HepG2 (cell line): ENCODE data around the gene CHCHD1. TPM values are rescaled to one million over a fixed set of nuclear protein-coding genes. Genes with fewer than 3 reads are reported as not detected.

Source experiments
- ATAC-seq: fragments of 200-7000 bp; cut with Tn5 transposase; 3 replicates; pipeline ENCODE4 v1.9.1; 2020; ENCODE audit warnings: mild to moderate bottlenecking, moderate library complexity
- BruUV-seq: library from RNA; stranded (reverse); fragments of 400-500 nt; replicated peaks from 2 replicates; lab custom pipeline; 2021; lab: Mats Ljungman, UMichigan
- CTCF ChIA-PET: fragments of 300-600 bp; formaldehyde crosslinking; extraction: SDS; loops from one replicate; lab custom pipeline; 2021; ENCODE audit warnings: low total read pairs, inconsistent platforms, low intra/inter-chr PET ratio; lab: Yijun Ruan, JAX
- POLR2A ChIA-PET: fragments of 350-600 bp; sonication (Branson Sonifier 250); formaldehyde crosslinking; loops from one replicate; lab custom pipeline; 2020; ENCODE audit warnings: antibody characterized with exemption, inconsistent platforms; lab: Yijun Ruan, JAX
- DNase-seq: peaks from one replicate; pipeline ENCODE4 v3.0.0-alpha.2; 2015; ENCODE audit warnings: low spot score
- FAIRE-seq: peaks from 3 replicates; lab custom pipeline; 2011; peaks lifted over from hg19 to GRCh38; lab: Jason Lieb, UNC
- H2AFZ ChIP-seq: one replicate; pipeline ENCODE4 v1.6.1; 2011; ENCODE audit warnings: low read length, inconsistent platforms
- H3K27ac ChIP-seq: fragments of 300-600 bp; 3 replicates; pipeline ENCODE4 v1.8.0; 2011; ENCODE audit warnings: mixed run types, mild to moderate bottlenecking, mixed read lengths, low read length, inconsistent platforms; ENCODE audit not compliant: insufficient read depth; ENCODE audit errors: extremely low read length
- H3K27me3 ChIP-seq, 2 experiments: fragments of 200-600 bp in 1 of 2; 2 replicates in 1 of 2; 3 replicates in 1 of 2; pipeline versions ENCODE4 v1.6.0 to v1.8.0; 2011; ENCODE audit warnings: low read length in 2 of 2, mild to moderate bottlenecking in 2 of 2, moderate library complexity in 2 of 2, inconsistent platforms in 1 of 2; ENCODE audit not compliant: insufficient read depth in 2 of 2, control insufficient read depth in 1 of 2
- H3K36me3 ChIP-seq, 2 experiments: fragments of 200-600 bp in 1 of 2; replicated peaks in 1 of 2; 2 replicates in 1 of 2; 3 replicates in 1 of 2; pipeline versions ENCODE4 v1.5.1 to v1.8.0; 2011; ENCODE audit warnings: low read length in 2 of 2, inconsistent platforms in 1 of 2; ENCODE audit not compliant: insufficient read depth in 2 of 2, control insufficient read depth in 1 of 2
- H3K4me1 ChIP-seq: 2 replicates; pipeline ENCODE4 v1.5.1; 2012; ENCODE audit warnings: low read length, inconsistent platforms; ENCODE audit not compliant: insufficient read depth
- H3K4me2 ChIP-seq: 2 replicates; pipeline ENCODE4 v1.6.0; 2011; ENCODE audit warnings: low read depth, low read length, inconsistent platforms
- H3K4me3 ChIP-seq, 3 experiments: fragments of 200-600 bp in 1 of 3; sonication (generic), shearing (Covaris generic) in 1 of 3; replicated peaks in 1 of 3; 2 replicates each; pipeline ENCODE4 v1.5.1; 2011 to 2016; ENCODE audit warnings: low read length in 3 of 3, inconsistent platforms in 2 of 3, low read depth in 2 of 3, mild to moderate bottlenecking in 2 of 3, control low read depth in 1 of 3, mixed read lengths in 1 of 3; ENCODE audit not compliant: insufficient read depth in 1 of 3
- H3K79me2 ChIP-seq: one replicate; pipeline ENCODE4 v1.6.1; 2011; ENCODE audit warnings: low read length, inconsistent platforms; ENCODE audit not compliant: insufficient read depth
- H3K9ac ChIP-seq: 2 replicates; pipeline ENCODE4 v1.6.0; 2011; ENCODE audit warnings: mild to moderate bottlenecking, low read depth, low read length, inconsistent platforms; ENCODE audit not compliant: insufficient read depth
- H3K9me3 ChIP-seq: 2 replicates; pipeline ENCODE4 v1.5.1; 2012; ENCODE audit warnings: mild to moderate bottlenecking, low read length
- H4K20me1 ChIP-seq: 2 replicates; pipeline ENCODE4 v1.6.0; 2011; ENCODE audit warnings: inconsistent platforms, mild to moderate bottlenecking, low read length, moderate library complexity; ENCODE audit not compliant: insufficient read depth
- ATM ChIP-seq: fragments of 450-650 bp; IDR thresholded peaks from 2 replicates; pipeline ENCODE4 v1.7.1; 2017; ENCODE audit warnings: mild to moderate bottlenecking, borderline replicate concordance
- GTF2F1 ChIP-seq: fragments of 150-350 bp; IDR thresholded peaks from 2 replicates; pipeline ENCODE4 v1.6.1; 2014; ENCODE audit warnings: low read length
- KMT2A ChIP-seq: sonication (generic); formaldehyde crosslinking; IDR thresholded peaks from 2 replicates; pipeline ENCODE4 v1.4.0; 2020; ENCODE audit warnings: missing genetic modification reagents
- PPARG ChIP-seq: conservative IDR thresholded peaks from 2 replicates; pipeline ENCODE4 v1.6.1; 2016; ENCODE audit warnings: missing biosample characterization, missing genetic modification reagents
- TMF1 ChIP-seq: sonication (generic); formaldehyde crosslinking; IDR thresholded peaks from 2 replicates; pipeline ENCODE4 v1.8.1; 2022; ENCODE audit warnings: low read depth, missing genetic modification reagents
- ZNF607 ChIP-seq: sonication (generic); formaldehyde crosslinking; IDR thresholded peaks from 2 replicates; pipeline ENCODE4 v1.5.1; 2020; ENCODE audit warnings: missing genetic modification reagents, mild to moderate bottlenecking, borderline replicate concordance
- WGBS: methylation state at CpG from one replicate; pipeline ENCODE4 v1.1.6; 2017; ENCODE audit warnings: low lambda C conversion rate; 5-methylcytosine and 5-hydroxymethylcytosine counted together
- in situ Hi-C: cut with HindIII; loops from 2 replicates; pipeline ENCODE4 v1.10.0; 2017; ENCODE audit warnings: low pct_unique_long_range_greater_than_20kb; ENCODE audit not compliant: extremely low pct_ligation_motif_present
- intact Hi-C: fragments of 100-400 bp; cut with micrococcal nuclease; formaldehyde crosslinking; loops from one replicate; pipeline ENCODE4 v1.10.0; 2022; ENCODE audit not compliant: unreplicated experiment
- polyA plus RNA-seq, 8 experiments: library from polyadenylated mRNA; depleted of rRNA in 3 of 8; stranded (reverse) in 7 of 8; unstranded in 1 of 8; fragments of >200 nt; fragmentation: Illumina TruSeq in 4 of 8; extraction: Trizol in 4 of 8; gene quantifications; 2 replicates each; pipeline versions ENCODE4 v1.2.1 to v1.2.3, GENCODE V29; 2011 to 2016; ENCODE audit warnings: low read depth in 4 of 8, missing spikeins in 1 of 8, mixed read lengths in 1 of 8; ENCODE audit not compliant: insufficient read depth in 1 of 8
- total RNA-seq, 5 experiments: library from RNA; depleted of rRNA; stranded (reverse); fragments of >200 nt; fragmentation: Illumina TruSeq; extraction: Trizol; gene quantifications; 2 replicates each; pipeline ENCODE4 v1.2.3, GENCODE V29; 2016; ENCODE audit warnings: low read depth in 1 of 5
- TF ChIP-seq, protein P1 (sequence below): sonication (generic); formaldehyde crosslinking; IDR thresholded peaks from 2 replicates; pipeline ENCODE4 v1.5.1; 2020; ENCODE audit warnings: missing genetic modification reagents, mild to moderate bottlenecking, borderline replicate concordance
- TF ChIP-seq, protein P2 (sequence below): sonication (generic); formaldehyde crosslinking; IDR thresholded peaks from one replicate; pipeline ENCODE4 v1.5.1; 2020; ENCODE audit warnings: mild to moderate bottlenecking, missing genetic modification reagents; ENCODE audit errors: not compliant biosample characterization

Gene CHCHD1
- total and polyA plus RNA-seq, 2 of the 13 experiments (the other 11 are each of a cell fraction or from before 2014, with no cell fraction given) = 36.9 to 71.2 TPM

DNA sequence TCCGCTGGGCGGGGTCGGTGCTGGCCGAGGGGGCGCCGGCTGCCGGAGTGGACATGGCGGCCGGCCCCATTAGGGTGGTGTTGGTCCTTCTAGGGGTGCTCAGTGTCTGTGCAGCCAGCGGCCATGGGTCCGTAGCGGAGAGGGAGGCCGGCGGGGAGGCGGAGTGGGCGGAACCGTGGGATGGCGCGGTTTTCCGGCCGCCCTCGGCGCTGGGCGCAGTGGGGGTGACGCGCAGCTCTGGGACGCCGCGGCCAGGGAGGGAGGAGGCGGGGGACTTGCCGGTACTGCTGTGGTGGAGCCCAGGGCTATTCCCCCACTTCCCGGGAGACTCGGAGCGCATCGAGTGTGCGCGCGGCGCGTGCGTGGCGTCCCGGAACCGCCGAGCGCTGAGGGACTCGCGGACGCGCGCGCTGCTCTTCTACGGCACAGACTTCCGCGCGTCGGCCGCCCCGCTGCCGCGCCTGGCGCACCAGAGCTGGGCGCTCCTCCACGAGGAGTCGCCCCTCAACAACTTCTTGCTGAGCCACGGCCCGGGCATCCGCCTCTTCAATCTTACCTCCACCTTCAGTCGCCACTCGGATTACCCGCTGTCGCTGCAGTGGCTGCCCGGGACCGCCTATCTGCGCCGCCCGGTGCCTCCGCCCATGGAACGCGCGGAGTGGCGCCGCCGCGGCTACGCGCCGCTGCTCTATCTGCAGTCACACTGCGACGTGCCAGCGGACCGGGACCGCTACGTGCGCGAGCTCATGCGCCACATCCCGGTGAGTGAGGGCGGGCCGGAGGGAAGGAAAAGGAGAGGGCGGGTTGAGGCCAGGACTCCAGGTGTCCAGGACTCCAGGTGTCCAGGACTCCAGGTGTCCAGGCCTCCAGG, 9.3 kb upstream of the CHCHD1 start (continued):
- TF ChIP-seq, protein P1, sequence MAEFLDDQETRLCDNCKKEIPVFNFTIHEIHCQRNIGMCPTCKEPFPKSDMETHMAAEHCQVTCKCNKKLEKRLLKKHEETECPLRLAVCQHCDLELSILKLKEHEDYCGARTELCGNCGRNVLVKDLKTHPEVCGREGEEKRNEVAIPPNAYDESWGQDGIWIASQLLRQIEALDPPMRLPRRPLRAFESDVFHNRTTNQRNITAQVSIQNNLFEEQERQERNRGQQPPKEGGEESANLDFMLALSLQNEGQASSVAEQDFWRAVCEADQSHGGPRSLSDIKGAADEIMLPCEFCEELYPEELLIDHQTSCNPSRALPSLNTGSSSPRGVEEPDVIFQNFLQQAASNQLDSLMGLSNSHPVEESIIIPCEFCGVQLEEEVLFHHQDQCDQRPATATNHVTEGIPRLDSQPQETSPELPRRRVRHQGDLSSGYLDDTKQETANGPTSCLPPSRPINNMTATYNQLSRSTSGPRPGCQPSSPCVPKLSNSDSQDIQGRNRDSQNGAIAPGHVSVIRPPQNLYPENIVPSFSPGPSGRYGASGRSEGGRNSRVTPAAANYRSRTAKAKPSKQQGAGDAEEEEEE = no peak
- TF ChIP-seq ZNF607 = 0 out of 2 replicates have a peak, but pooled peaks have one; percentile 40
- TF ChIP-seq, all 625 proteins: peak for 196

DNA sequence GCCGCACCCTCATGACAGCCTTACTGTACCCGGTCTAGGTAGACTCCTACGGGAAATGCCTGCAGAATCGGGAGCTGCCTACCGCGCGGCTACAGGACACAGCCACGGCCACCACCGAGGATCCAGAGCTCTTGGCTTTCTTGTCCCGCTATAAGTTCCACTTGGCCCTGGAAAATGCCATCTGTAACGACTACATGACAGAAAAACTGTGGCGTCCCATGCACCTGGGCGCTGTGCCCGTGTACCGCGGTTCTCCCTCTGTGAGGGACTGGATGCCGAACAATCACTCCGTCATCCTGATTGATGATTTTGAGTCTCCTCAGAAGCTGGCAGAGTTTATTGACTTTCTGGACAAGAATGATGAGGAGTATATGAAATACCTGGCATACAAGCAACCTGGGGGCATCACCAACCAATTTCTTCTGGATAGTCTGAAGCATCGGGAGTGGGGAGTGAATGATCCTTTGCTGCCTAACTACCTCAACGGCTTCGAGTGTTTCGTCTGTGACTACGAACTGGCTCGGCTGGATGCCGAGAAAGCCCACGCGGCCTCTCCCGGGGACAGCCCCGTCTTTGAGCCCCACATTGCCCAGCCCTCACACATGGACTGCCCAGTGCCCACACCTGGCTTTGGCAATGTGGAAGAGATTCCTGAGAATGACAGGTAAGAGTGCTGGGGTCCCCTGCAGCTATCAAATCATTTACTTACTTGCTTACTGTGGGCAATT, 8.5 kb upstream of the CHCHD1 start:
- in situ Hi-C loops = no loop called here
- TF ChIP-seq, protein P2, sequence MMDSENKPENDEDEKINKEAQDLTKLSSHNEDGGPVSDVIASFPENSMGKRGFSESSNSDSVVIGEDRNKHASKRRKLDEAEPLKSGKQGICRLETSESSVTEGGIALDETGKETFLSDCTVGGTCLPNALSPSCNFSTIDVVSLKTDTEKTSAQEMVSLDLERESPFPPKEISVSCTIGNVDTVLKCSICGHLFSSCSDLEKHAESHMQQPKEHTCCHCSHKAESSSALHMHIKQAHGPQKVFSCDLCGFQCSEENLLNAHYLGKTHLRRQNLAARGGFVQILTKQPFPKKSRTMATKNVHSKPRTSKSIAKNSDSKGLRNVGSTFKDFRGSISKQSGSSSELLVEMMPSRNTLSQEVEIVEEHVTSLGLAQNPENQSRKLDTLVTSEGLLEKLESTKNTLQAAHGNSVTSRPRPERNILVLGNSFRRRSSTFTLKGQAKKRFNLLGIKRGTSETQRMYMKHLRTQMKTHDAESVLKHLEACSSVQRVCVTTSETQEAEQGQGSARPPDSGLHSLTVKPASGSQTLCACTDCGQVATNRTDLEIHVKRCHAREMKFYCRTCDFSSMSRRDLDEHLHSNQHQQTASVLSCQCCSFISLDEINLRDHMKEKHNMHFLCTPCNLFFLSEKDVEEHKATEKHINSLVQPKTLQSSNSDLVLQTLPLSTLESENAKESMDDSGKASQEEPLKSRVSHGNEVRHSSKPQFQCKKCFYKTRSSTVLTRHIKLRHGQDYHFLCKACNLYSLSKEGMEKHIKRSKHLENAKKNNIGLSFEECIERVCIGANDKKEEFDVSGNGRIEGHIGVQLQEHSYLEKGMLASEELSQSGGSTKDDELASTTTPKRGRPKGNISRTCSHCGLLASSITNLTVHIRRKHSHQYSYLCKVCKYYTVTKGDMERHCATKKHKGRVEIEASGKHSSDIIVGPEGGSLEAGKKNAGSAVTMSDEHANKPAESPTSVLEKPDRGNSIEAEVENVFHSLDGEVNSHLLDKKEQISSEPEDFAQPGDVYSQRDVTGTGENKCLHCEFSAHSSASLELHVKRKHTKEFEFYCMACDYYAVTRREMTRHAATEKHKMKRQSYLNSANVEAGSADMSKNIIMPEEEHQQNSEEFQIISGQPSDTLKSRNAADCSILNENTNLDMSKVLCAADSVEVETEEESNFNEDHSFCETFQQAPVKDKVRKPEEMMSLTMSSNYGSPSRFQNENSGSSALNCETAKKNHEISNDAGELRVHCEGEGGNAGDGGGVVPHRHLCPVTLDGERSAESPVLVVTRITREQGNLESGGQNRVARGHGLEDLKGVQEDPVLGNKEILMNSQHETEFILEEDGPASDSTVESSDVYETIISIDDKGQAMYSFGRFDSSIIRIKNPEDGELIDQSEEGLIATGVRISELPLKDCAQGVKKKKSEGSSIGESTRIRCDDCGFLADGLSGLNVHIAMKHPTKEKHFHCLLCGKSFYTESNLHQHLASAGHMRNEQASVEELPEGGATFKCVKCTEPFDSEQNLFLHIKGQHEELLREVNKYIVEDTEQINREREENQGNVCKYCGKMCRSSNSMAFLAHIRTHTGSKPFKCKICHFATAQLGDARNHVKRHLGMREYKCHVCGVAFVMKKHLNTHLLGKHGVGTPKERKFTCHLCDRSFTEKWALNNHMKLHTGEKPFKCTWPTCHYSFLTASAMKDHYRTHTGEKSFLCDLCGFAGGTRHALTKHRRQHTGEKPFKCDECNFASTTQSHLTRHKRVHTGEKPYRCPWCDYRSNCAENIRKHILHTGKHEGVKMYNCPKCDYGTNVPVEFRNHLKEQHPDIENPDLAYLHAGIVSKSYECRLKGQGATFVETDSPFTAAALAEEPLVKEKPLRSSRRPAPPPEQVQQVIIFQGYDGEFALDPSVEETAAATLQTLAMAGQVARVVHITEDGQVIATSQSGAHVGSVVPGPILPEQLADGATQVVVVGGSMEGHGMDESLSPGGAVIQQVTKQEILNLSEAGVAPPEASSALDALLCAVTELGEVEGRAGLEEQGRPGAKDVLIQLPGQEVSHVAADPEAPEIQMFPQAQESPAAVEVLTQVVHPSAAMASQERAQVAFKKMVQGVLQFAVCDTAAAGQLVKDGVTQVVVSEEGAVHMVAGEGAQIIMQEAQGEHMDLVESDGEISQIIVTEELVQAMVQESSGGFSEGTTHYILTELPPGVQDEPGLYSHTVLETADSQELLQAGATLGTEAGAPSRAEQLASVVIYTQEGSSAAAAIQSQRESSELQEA = no peak
- TF ChIP-seq KMT2A (CRISPR knock-in tag) = peak; percentile 21; the same call in 1 of the 2 replicates
- no peak for TF ChIP-seq ATM
- TF ChIP-seq PPARG (CRISPR knock-in tag) = no peak
- TF ChIP-seq TMF1 (CRISPR knock-in tag) = no peak
- no peak for TF ChIP-seq GTF2F1

More for the DNA sequence above, 8.5 kb upstream of the CHCHD1 start:
- peaks cover 7% of the 10 kb centered on the region; the same call in 1 of the 2 replicates for H4K20me1 ChIP-seq
- peak overlapping the region; percentile 80 for H3K9ac ChIP-seq
- peaks cover 13 to 42% of the 10 kb centered on the region in 2 experiments for H3K36me3 ChIP-seq
- H3K27ac ChIP-seq = peak overlapping the region; percentile 77
- no peak for FAIRE-seq
- ChIA-PET POLR2A (interaction anchor here (1.1 to 3.3 kb wide), 8 partner anchors 9 to 67 kb away, joined by 3 to 31 read pairs (median 5); partner anchors contain the start of gene CHCHD1), CTCF (no interaction called here)
- H3K27me3 ChIP-seq = no peaks in the 10 kb centered on the region; a peak in 1 of 5 replicates
- ATAC-seq = peak; percentile 2; the same call in 2 of the 3 replicates
- peak overlapping the region; percentile 68 to 84 (median 77) for H3K4me3 ChIP-seq
- WGBS = 20% methylated on average over 1 of the region's 29 CpGs
- intact Hi-C loops = loop anchor here (5.0 kb wide), 1 partner anchor 104 kb away; no protein-coding TSS in a partner anchor
- H3K9me3 ChIP-seq = no peaks in the 10 kb centered on the region
- TSS peak; percentile 34 for BruUV-seq
- H2AFZ ChIP-seq = no peak overlapping the region
- peak overlapping the region; percentile 95 for H3K4me2 ChIP-seq
- no peak for DNase-seq
- peaks cover 39% of the 10 kb centered on the region for H3K79me2 ChIP-seq
- peaks cover 22% of the 10 kb centered on the region for H3K4me1 ChIP-seq
